B cell (primary cell): Measurements from ENCODE around the gene ATF4. TPM values are rescaled to one million over a fixed set of nuclear protein-coding genes. Genes with fewer than 3 reads are reported as not detected.

Experiments used
- ATAC-seq: fragments of 200-7000 bp; cut with Tn5 transposase; one replicate; pipeline ENCODE4 v1.10.0; 2021; ENCODE audit warnings: low read depth, mild to moderate bottlenecking, moderate number of reproducible peaks, moderate library complexity
- CTCF ChIA-PET: fragments of 350-600 bp; sonication (Branson Sonifier 250); formaldehyde crosslinking; loops from one replicate; lab custom pipeline; 2021; ENCODE audit warnings: antibody characterized with exemption, inconsistent platforms; lab: Charles Lee
- POLR2A ChIA-PET: fragments of 350-600 bp; sonication (Branson Sonifier 250); formaldehyde crosslinking; loops from one replicate; lab custom pipeline; 2021; ENCODE audit warnings: antibody characterized with exemption; lab: Charles Lee
- DNase-seq: peaks from one replicate; pipeline ENCODE4 v3.0.0; 2013
- H2AFZ ChIP-seq: 2 replicates; pipeline ENCODE4 v1.6.1; 2012; ENCODE audit warnings: mild to moderate bottlenecking, low read depth, low read length; ENCODE audit not compliant: insufficient read depth, poor library complexity, severe bottlenecking
- H3K27ac ChIP-seq, 2 donors: 1 replicate in 1 of 2; 2 replicates in 1 of 2; pipeline ENCODE4 v1.5.1; 2012 to 2013; ENCODE audit warnings: low read length in 2 of 2, mild to moderate bottlenecking in 2 of 2, moderate library complexity in 1 of 2
- H3K27me3 ChIP-seq, 4 experiments: fragments of 200-600 bp in 1 of 4; sonication (generic) in 1 of 4; replicated peaks in 1 of 4; 1 replicate in 2 of 4; 2 replicates in 2 of 4; pipeline versions ENCODE4 v1.6.1 to v1.7.0; 2013 to 2016; ENCODE audit warnings: low read length in 3 of 4, mild to moderate bottlenecking in 2 of 4, mixed read lengths in 1 of 4, moderate library complexity in 1 of 4; ENCODE audit not compliant: insufficient read depth in 4 of 4, control insufficient read depth in 3 of 4; ENCODE audit errors: control extremely low read depth in 1 of 4
- H3K36me3 ChIP-seq, 2 experiments: replicated peaks in 1 of 2; 1 replicate in 1 of 2; 2 replicates in 1 of 2; pipeline versions ENCODE4 v1.6.1 to v1.7.1; 2013; ENCODE audit warnings: low read length in 1 of 2; ENCODE audit not compliant: insufficient read depth in 2 of 2, control insufficient read depth in 1 of 2; ENCODE audit errors: control extremely low read depth in 1 of 2, extremely low read depth in 1 of 2
- H3K4me1 ChIP-seq, 2 donors: fragments of 200-600 bp in 1 of 2; sonication (generic) in 1 of 2; 1 replicate in 1 of 2; 2 replicates in 1 of 2; pipeline versions ENCODE4 v1.5.1 to v1.6.1; 2013 to 2017; ENCODE audit warnings: low read length in 2 of 2; ENCODE audit not compliant: control insufficient read depth in 2 of 2, insufficient read depth in 2 of 2
- H3K4me2 ChIP-seq: replicated peaks from 2 replicates; pipeline ENCODE3; 2012; ENCODE audit warnings: mild to moderate bottlenecking, low read depth, low read length; ENCODE audit not compliant: poor library complexity, severe bottlenecking
- H3K4me3 ChIP-seq, 5 experiments: fragments of 200-600 bp in 1 of 5; sonication (generic) in 1 of 5; 1 replicate in 3 of 5; 2 replicates in 2 of 5; pipeline versions ENCODE4 v1.5.1 to v1.7.0; 2011 to 2016; ENCODE audit warnings: low read length in 4 of 5, mild to moderate bottlenecking in 4 of 5, low read depth in 2 of 5, control low read depth in 1 of 5, moderate library complexity in 1 of 5; ENCODE audit not compliant: insufficient read depth in 1 of 5; ENCODE audit errors: control extremely low read depth in 1 of 5, extremely low read depth in 1 of 5
- H3K79me2 ChIP-seq: fragments of 200-600 bp; sonication (generic); one replicate; pipeline ENCODE4 v1.6.0; 2016; ENCODE audit warnings: low read length; ENCODE audit not compliant: control insufficient read depth, insufficient read depth
- H3K9ac ChIP-seq: fragments of 200-600 bp; sonication (generic); 2 replicates; pipeline ENCODE4 v1.6.1; 2017; ENCODE audit warnings: mild to moderate bottlenecking, low read length, moderate library complexity
- H3K9me3 ChIP-seq, 3 donors: one replicate each; pipeline versions ENCODE4 v1.6.1 to v1.7.1; 2013; ENCODE audit warnings: low read length in 2 of 3; ENCODE audit not compliant: control insufficient read depth in 2 of 3, insufficient read depth in 1 of 3; ENCODE audit errors: control extremely low read depth in 1 of 3
- H4K20me1 ChIP-seq: 2 replicates; pipeline ENCODE4 v1.6.0; 2012; ENCODE audit warnings: mild to moderate bottlenecking, low read length; ENCODE audit not compliant: insufficient read depth, control insufficient read depth, poor library complexity, severe bottlenecking
- H3K27ac Mint-ChIP-seq: one replicate; pipeline ENCODE4 v1.8.0; 2021; ENCODE audit warnings: mixed read lengths
- H3K27me3 Mint-ChIP-seq: one replicate; pipeline ENCODE4 v1.8.0; 2021; ENCODE audit warnings: mixed read lengths
- H3K4me1 Mint-ChIP-seq: one replicate; pipeline ENCODE4 v1.8.0; 2021; ENCODE audit warnings: mixed read lengths
- H3K4me3 Mint-ChIP-seq: one replicate; pipeline ENCODE4 v1.8.0; 2021; ENCODE audit warnings: mixed read lengths
- H3K9me3 Mint-ChIP-seq: one replicate; pipeline ENCODE4 v1.8.0; 2022; ENCODE audit warnings: mixed read lengths; ENCODE audit not compliant: insufficient read depth
- CTCF ChIP-seq: fragments of 200-600 bp; IDR thresholded peaks from one replicate; pipeline ENCODE4 v1.8.0; 2022; ENCODE audit warnings: antibody characterized with exemption, mild to moderate bottlenecking
- EZH2 ChIP-seq: IDR thresholded peaks from 2 replicates; pipeline ENCODE4 v1.6.1; 2012; ENCODE audit warnings: borderline replicate concordance, low read depth, mild to moderate bottlenecking, moderate library complexity, low read length; ENCODE audit not compliant: insufficient read depth, poor library complexity, severe bottlenecking
- WGBS: methylation state at CpG from one replicate; pipeline ENCODE4 v1.1.5; 2013; ENCODE audit warnings: missing lambda C conversion rate; ENCODE audit not compliant: insufficient coverage; 5-methylcytosine and 5-hydroxymethylcytosine counted together
- intact Hi-C: fragments of 100-400 bp; cut with micrococcal nuclease; formaldehyde crosslinking; loops from one replicate; pipeline ENCODE4 v1.10.0; 2022
- polyA plus RNA-seq: library from polyadenylated mRNA; depleted of rRNA; stranded (reverse); fragments of >200 nt; gene quantifications from 2 replicates; pipeline ENCODE4 v1.2.3, GENCODE V29; 2012
- total RNA-seq, 2 donors: library from RNA; stranded (reverse); fragments of 120-200 nt in 1 of 2; gene quantifications; 1 replicate in 1 of 2; 2 replicates in 1 of 2; pipeline versions ENCODE4 v1.2.3 to v1.2.4, GENCODE V29; 2013 to 2022

The ATF4 gene
- total and polyA plus RNA-seq, 2 donors (not counting 1 experiment from before 2014, with no cell fraction given) = 244 to 678 TPM

GRCh38 chr22:39534591-39535356 lies 14.4 kb downstream of the ATF4 start:
- Histone ChIP-seq H3K4me2 (peak overlapping the region; percentile 50), H3K27ac (no peak overlapping the region), H3K4me3 (no peak overlapping the region), H3K79me2 (peaks cover 27% of the 10 kb centered on the region), H3K9me3 (no peaks in the 10 kb centered on the region), H3K9ac (no peak overlapping the region), H3K27me3 (peaks cover 0 to 5% (median 0%) of the 10 kb centered on the region in 4 experiments), H2AFZ (peak overlapping the region; percentile 71), H3K4me1 (peaks cover 23 to 35% of the 10 kb centered on the region in 2 donors), H4K20me1 (peaks cover 20% of the 10 kb centered on the region), H3K36me3 (peaks cover 0 to 16% of the 10 kb centered on the region in 2 experiments)
- H3K27ac Mint-ChIP-seq = peak overlapping the region; percentile 34
- H3K4me3 Mint-ChIP-seq = peak overlapping the region; percentile 49
- intact Hi-C loops = loop anchor here (1.0 to 5.0 kb wide), 5 partner anchors 406 to 1102 kb away; partner anchors contain the start of genes MRTFA and TNRC6B
- 21% methylated on average over 33 of the region's 41 CpGs for WGBS
- peaks cover 30% of the 10 kb centered on the region for H3K4me1 Mint-ChIP-seq
- POLR2A ChIA-PET = interaction anchor here (1.3 to 2.3 kb wide), 3 partner anchors 490 to 509 kb away, joined by 3 to 10 read pairs (median 5); no protein-coding TSS in a partner anchor
- peak; percentile 8 for ATAC-seq
- CTCF ChIA-PET = interaction anchor here (0.5 to 13.4 kb wide), 35 partner anchors 8 to 816 kb away, joined by 3 to 328 read pairs (median 4); partner anchors contain the start of genes ADSL, ATF4, MIEF1 and RPL3
- TF ChIP-seq EZH2 (no peak), CTCF (peak; percentile 99)
- H3K27me3 Mint-ChIP-seq = no peaks in the 10 kb centered on the region
- no peaks in the 10 kb centered on the region for H3K9me3 Mint-ChIP-seq
- peak; percentile 86 for DNase-seq
